Urothelium cell line (cell line): ENCODE measurements around the gene MROH2B.

ENCODE experiments used
- DNase-seq: peaks from one replicate; pipeline ENCODE4 v3.0.0; 2011; ENCODE audit warnings: low spot score, mixed read lengths
- FAIRE-seq: peaks from 2 replicates; lab custom pipeline; 2011; peaks lifted over from hg19 to GRCh38; lab: Jason Lieb, UNC

The MROH2B gene

DNA sequence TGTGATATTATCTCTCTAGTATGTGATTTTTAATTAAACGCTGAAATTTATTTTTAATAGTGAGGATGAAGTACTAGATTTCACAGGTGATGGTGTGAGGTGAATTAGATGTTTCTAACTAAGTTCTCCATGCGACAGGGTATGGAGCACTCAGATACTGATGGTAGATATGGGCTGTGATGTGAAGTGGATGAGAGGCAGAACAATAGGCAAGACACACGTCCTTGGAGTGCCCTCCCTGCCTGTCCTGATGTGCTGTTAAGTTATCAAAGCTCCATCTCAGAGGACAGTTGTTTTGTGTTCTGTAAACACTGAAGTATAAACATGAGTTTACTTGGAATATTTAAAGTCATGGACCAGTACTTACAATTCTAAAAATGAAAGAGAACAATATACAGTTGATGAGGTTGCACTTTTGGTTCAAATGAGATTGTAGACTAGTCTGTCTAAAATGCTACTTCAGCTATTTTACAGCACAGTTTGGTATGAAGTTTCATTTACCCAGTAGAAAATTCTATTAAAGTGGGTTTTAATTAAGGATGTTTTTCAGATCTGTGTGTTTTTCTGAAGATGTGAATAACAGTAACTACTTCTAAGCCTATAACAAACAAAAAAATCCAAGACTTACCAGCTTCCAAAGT is 97.7 kb downstream of the MROH2B start:
- FAIRE-seq (no peak), DNase-seq (no peak)

DNA sequence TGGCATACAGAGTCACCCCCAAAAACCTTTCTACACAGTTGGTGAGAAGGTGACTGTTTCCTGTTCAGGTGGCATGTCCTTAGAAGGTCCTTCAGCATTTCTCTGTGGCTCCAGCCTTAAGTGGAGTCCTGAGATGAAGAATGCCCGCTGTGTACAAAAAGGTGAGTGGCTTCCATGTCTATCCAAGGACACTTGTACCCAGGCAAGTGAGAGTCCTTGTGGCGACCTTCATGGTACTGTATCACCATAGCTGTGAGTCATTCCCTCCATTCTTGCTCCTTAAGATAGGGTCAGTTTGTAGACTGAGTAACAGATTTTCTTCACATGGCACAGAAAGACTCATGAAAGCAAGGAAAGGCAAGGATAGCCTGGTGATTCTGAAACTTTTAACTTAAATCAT is 98.7 kb downstream of the MROH2B start:
- no peak for DNase-seq
- peak; percentile 66 for FAIRE-seq

DNA sequence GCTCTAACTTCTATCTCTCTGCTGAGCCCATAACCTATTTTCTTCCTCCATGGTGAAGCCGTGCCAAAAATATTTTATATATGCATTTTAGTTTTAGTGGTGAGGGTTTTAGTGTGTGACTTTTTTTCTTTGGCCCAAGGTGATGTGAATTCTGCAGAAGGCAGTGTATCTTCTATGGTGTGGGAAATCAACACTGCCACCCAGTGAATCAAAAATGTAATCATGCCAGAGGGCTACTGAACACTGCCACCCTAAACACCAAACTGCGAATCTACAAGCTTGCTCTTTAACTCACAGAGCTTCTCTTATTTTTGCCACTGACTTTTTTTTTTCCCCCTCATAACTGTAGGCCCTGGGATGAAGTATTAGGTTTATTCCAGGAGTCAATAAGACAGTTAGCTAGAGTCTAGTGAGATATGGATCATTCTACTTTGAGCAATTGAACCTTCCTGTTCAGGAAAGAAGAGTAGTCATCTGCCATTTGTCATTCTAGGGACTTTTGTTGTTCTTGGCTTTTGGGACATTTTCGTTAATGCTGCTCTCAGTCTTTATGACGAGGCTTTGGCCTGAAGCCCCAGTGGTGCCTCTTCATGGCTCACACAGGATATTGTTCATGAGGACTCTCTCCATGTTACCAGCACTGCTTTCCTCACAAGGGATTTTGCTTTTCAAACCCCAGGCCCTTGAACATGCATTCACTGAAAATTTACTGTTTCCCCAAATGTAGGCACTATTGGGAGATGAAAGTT is 108.8 kb downstream of the MROH2B start:
- DNase-seq (no peak), FAIRE-seq (no peak)

- FAIRE-seq (no peak), DNase-seq (peak; percentile 54)
Observed at GRCh38 chr5:40960037-40960436, 111.1 kb downstream of the MROH2B start.

DNA sequence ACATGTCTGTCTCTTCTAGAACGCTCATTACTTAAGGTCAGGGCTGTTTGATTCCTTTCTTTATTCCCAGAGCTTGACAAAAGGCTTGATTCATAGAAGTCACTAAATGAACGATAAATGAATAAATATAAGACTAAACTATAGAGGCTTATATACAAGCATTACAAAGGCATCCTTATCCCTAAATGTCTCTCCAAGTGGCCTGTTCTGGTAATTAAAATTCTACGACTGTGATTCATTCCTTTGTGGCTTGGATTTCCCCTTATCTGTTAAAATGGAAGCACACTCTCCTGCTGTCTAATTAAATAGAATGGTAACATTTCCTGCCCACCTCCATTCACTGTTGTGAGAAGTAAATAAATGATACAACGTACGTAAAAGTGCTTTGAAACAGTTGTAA is 112.3 kb downstream of the MROH2B start:
- FAIRE-seq (no peak), DNase-seq (no peak)

- FAIRE-seq: peak; percentile 9
- no peak for DNase-seq
Observed at GRCh38 chr5:40957048-40957447, 114.1 kb downstream of the MROH2B start.

DNA sequence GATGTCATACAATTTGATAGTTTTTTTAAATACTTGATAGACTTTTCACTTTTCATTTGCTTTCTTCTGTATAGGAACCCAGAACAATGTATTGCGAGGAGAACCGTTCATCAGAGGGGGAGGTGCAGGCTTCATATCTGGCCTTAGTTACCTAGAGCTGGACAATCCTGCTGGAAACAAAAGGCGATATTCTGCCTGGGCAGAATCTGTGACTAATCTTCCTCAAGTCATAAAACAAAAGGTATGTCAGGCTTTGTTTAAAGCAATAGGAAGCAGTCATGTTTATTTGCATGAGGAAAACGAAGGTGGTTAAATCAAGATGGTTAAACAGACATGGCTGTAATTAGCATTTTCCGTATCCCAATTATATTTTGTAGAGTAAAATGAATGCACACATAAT is 115.8 kb downstream of the MROH2B start:
- DNase-seq: peak; percentile 29
- no peak for FAIRE-seq
